HL-60/S4 treated with phorbol 12-myristate 13-acetate at 8.2 ng/mL for 4 days and 3 days (cell line): ENCODE data around the gene AK2.
"Not testable (repeated sequence)": the region's sequence is repeated elsewhere in the genome, so short reads cannot be mapped to it uniquely, and the experiment has no call there.

Experiments used
- in situ Hi-C: fragments of 300-500 bp; cut with MboI; formaldehyde crosslinking; loops from 2 replicates; pipeline ENCODE4 v1.15.0; 2022; ENCODE audit warnings: low sequenced_read_pairs

The AK2 gene

GRCh38 chr1:33025180-33025569 lies 11.5 kb downstream of the AK2 start:
- in situ Hi-C loops, result no loop called here

DNA sequence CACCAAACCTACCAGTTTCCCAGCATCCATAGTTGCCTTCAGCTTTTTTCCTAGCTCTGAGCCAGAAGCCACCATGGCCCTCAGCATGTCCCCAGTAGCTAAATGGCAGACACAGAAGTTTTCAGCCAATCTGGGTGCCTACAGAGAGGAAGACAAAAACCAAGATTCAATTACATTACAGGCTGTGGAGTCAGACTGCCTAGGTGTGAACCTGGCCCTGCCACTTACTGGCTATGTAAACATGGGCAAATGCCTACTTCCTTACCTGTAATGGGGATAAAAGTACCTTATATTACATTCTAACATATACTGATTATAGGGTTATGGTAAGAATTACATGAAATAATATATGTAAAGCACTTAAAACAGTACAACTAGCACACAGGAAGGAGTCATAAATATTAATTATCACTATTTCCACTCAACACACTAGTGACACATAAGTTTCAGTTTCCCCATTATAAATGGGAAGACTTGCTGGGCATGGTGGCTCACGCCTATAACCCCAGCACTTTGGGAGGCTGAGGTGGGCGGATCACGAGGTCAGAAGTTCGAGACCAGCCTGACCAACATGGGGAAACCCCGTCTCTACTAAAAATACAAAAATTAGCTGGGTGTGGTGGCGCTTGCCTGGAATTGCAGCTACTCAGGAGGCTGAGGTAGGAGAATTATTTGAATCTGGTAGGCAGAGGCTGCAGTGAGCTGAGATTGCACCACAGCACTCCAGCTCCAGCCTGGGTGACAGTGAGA lies 12.1 kb downstream of the AK2 start:
- in situ Hi-C loops, result not testable (repeated sequence)

DNA sequence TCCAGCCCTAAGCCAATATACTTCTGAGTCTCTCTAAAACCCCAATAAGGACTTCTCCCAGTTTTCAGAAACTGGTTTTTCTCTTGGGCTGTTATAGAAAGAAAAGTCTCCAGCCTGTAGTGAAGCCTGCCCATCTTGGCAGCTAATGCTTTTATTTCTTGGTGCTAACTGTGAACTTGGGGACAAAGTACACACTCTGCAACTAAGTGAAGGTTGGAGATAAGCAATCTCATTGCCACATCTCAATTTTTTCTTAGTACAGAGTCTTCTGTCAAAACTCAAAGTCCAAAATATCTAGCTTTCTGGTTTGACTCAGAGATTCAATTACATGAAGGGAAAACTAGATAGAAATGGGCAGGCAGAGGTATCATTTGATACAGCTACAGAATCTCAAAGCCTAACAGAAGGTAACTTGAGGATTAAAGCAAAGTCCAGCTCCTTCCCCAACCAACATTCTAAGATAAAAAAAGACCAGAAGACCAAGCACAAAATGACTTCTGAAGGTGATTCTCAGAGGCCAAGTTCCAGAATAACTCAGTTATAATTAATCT lies 14.0 kb downstream of the AK2 start:
- in situ Hi-C loops, result no loop called here

DNA sequence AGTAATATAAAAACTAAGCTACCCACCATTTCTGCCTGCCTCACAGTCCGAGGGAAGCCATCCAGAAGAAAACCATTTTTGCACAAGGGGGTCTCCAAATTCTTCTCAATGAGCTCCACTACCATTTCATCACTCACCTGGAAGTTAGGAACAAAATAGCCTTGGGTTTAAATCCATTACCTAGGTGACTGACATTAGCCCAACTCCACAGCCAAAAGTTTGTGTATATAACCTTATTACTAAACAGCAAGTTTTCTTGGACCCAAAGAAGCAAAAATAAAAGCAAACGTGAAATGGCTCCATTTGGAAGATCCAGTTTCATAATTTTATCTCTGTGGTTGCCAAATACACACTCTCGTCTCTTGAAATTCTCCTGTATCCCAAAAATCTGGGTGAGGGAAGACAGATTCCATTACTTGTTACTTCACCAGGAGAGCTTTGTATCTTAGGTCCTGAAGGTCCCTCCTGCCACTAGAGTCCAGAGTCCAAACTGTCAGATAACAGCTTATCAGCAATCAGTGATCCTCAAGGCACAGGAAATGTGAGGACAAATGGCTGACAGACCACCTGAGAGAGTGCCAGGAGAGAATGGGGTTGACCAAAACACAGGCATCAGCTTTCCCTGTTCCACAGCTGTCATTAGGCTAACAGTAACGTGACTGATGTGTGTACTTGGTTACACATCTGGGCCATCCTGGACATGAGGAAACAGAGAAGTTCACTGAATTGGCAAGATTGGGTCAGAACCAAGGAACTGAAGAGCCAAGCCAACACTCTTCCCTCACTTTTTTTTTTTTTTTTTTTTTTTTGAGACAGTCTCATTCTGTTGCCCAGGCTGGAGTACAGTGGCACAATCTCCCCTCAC lies 14.9 kb downstream of the AK2 start:
- in situ Hi-C loops, result no loop called here

DNA sequence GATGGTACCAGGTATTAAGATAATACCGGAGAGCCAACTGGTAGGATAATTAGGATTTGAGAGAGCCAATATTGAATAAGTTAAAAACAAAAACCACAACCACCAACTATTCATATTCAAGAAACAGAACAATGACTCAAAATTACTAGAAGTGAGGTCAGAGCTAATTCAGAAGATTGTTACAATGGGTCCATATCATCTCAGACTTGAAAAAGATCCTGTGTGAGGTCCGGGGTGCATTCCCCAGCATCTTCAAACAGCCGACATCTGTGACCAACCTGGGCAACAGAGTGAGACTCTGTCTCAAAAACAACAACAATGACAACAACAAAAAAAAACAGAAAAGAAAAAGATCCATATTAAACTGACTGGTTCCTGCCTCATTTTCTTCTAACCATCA lies 18.6 kb downstream of the AK2 start:
- in situ Hi-C loops, result no loop called here

DNA sequence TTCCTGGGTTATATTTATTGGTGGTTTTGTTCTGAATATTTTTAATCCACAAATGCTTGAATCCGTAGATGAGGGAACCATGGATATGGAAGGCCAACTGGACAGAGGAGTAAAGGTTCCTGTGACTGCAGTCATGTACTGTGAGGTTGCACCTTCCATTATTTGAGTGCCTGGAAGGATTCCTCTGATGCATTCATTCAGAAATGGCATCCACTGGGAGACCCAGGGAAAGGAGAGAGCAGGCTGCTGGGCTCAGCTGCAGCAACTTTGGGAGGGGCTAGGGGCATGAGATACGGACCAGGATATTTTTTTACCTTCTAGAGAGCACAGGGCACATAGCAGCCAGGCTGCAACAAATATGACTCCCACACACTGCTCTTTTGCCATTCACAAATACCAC lies 19.5 kb downstream of the AK2 start:
- in situ Hi-C loops, result no loop called here

DNA sequence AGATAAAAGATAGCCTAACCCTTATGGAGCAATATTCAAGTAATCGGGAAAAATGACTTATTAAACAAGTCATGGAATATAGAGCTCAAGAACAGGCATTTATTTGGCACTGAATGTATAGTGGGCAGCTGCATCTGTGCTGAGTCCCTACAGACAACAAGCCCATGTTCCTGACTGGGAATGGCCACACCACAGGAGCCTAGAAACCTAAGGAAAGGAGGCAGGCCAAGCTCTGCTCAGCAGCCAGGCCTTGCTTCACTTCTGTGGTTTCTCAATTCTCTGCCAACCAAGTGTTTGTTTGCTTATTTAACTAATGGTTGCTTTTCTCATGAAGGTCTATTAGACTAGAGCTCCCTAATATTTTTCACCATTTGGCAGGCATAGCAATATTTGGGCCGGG lies 21.5 kb downstream of the AK2 start:
- in situ Hi-C loops, result no loop called here

GRCh38 chr1:33014464-33015163 lies 22.1 kb downstream of the AK2 start:
- in situ Hi-C loops, result no loop called here

GRCh38 chr1:33013791-33014190 lies 22.9 kb downstream of the AK2 start:
- in situ Hi-C loops, result no loop called here

DNA sequence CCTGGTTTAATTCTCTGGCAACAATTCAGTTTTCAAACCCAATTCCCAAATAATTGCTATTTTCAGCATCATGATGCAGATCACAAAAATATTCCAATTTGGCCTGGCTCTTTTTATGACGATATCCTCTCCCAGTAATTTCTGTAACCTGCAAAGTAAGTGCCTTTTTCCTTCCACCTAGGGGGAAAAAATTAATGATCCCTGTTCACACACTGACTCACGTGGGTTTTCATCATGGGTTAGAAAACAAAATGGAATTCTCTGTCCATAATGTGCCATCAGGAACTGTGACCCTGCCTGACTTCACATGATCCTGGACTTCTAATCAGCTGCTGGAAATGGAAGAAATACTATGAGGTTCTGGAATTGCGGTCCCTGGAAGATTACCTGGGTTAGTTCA lies 24.5 kb downstream of the AK2 start:
- in situ Hi-C loops, result no loop called here

GRCh38 chr1:33010932-33011731 lies 25.6 kb downstream of the AK2 start:
- in situ Hi-C loops, result no loop called here

GRCh38 chr1:33009561-33009960 lies 27.1 kb downstream of the AK2 start:
- in situ Hi-C loops, result no loop called here

GRCh38 chr1:33008051-33008914 lies 28.4 kb downstream of the AK2 start:
- in situ Hi-C loops, result no loop called here

DNA sequence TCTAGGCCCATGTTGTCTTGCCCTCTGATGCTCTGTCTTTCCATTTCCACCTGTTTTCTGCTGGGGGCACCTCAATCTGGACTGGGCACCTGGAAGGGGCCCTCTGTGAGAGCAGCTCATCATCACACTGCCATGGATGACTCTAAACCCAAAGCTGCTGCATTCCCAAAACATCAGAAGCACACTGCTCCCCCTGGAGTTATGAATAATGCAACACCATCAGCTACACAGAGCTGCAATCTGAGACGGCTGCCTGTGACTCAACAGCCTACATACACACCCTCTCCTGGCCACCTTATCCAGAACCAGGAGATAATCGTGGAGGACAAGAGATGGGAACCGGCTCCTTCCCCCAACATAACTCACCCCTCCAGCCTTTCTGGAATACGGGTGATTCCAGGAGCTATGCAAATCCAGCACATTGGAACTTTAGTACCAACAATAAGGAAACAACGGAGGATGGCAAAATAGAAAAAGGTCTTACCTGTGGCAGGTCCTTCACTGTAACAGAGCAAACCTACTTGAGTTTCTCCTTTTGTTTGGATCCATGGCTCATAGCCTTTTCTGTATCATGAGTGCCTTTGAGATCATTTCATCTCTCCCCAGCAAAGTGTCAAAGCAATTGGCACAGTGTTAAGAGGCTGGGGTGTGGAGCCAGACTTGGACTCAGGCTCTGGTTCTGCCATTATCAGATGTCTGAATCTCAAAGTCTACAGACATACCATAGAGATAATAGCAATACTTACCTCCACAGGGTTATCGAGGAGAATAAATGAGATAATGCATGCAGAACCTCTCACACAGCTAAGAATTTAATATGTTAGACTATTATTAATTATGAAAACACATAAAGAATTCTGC lies 29.3 kb downstream of the AK2 start:
- in situ Hi-C loops, result no loop called here

DNA sequence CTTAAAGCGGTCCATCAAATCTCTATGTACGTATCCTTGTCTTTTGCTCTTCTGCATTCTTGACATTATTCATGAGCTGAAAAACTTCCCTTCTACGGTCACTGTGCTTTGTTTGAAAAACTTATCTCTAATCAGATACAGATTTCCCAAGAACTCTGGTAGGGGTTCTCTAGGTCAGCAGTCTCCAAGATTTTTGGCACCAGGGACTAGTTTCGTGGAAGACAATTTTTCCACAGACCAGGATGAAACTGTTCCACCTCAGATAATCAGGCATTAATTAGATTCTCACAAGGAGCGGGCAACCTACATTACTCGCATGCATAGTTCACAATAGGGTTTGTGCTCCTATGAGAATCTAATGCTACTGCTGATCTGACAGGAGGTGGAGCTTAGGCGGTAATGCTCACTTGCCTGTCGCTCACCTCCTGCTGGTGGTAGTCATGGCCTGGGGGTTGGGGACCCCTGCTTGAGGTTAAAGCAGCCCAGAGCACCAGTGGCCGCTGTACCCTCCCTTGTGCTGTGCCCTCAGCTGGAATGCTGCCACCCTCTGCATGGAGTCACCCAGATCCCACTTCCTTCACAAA lies 30.8 kb downstream of the AK2 start:
- in situ Hi-C loops, result no loop called here

DNA sequence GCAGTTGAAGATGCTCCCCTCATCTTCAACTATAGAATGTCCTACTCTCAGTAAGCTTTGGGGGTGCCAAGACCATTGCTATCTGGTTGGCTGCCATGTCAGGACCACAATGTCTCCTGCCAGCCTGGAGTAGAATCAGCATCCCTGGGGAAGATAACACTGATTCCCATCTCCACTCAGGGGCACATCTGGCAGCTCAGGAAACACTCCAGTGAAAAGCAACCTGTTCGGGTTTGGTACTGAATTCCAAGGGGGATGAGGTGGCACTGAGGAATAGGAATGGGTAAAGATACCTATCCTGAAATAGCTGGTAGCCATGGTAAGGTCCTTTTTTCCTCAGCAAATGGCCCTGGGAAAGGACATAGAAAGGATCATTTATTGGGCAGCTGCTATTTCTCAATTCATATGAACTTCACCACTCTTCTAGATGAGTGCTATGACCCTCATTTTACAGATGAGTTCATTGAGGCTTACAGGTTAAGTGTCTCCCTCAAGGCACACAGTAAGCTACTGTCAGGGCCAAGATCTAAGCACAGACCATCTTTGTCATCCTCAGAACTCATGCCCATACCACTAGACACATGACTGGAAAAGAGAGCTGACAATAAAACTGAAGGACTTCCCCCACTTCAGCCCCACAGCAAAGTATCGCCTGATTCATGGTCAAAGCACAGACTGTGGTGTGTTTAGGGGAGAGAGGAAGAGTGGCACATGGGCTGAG lies 31.4 kb downstream of the AK2 start:
- in situ Hi-C loops, result no loop called here

DNA sequence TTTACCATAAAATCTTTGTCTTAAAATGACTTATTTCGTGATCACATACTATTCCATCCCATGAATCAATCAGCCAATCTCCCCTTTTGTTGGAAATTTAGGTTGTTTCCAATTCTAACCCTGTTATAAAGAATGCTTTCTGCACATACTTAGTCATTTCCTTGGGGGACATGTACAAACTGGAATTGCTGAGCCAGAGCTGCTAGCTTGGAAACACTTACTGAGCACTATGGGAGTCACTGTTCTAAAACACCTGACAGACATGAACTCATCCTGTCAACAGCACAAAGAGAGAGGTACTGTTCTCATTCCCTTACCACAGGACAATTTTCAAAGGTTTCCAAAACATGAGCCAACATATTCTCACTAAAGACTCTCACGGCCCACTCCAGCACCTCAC lies 32.1 kb downstream of the AK2 start:
- in situ Hi-C loops, result no loop called here

GRCh38 chr1:33003657-33004056 lies 33.0 kb downstream of the AK2 start:
- in situ Hi-C loops, result no loop called here
